ENCODE results near the gene SETD1B.

- TF ChIP-seq CTCF (IDR thresholded peaks at IDR 0.05; ENCODE audit: low read depth, low read length) (peak; percentile 92), EZH2phosphoT487 (IDR thresholded peaks at IDR 0.05; ENCODE audit: low read depth) (no peak)
Measured at GRCh38 chr12:121776190-121777098, 27.4 kb upstream of the SETD1B start.

Data from OCI-LY3 (cell line).